LHCN-M2 (cell line): ENCODE data around the gene ASCC3. TPM values are rescaled to one million over a fixed set of nuclear protein-coding genes. Genes with fewer than 3 reads are reported as not detected.
"Not testable (repeated sequence)": the region's sequence is repeated elsewhere in the genome, so short reads cannot be mapped to it uniquely, and the experiment has no call there.

Experiments
- DNase-seq: peaks from one replicate; pipeline ENCODE4 v3.0.0-alpha.2; 2012; ENCODE audit warnings: low read depth
- total RNA-seq: library from RNA; depleted of rRNA; stranded (reverse); fragments of >200 nt; gene quantifications from 2 replicates; pipeline ENCODE4 v1.2.3, GENCODE V29; 2014

Gene ASCC3
- total RNA-seq, 1 experiment from 2014 or later, result 87.1 TPM

DNA sequence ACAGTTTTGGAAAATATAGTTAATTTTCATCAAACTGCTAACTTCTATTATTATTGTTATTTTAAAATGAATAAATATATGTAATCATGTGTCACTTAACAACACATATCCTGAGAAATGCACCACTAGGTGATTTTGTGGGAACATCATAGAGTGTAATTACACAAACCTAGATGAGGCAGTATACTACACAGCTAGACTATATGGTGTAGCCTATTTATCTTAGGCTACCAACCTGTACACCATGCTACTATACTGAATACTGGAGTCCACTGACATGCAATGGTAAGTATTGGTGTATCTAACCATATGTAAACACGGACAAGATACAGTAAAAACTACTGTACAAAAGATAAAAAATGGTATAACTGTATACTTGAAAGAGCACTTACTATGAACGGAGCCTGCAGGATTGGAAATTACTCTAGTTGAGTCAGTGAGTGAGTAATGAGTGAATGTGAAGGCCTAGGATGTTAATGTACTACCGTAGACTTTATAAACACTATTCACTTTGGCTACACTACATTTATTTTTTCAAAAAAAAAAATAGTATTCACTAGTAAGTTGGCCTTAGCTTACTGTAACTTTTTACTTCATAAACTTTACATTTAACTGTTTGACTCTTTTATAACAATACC lies 72.4 kb downstream of the ASCC3 start:
- DNase-seq, result peak; percentile 62

DNA sequence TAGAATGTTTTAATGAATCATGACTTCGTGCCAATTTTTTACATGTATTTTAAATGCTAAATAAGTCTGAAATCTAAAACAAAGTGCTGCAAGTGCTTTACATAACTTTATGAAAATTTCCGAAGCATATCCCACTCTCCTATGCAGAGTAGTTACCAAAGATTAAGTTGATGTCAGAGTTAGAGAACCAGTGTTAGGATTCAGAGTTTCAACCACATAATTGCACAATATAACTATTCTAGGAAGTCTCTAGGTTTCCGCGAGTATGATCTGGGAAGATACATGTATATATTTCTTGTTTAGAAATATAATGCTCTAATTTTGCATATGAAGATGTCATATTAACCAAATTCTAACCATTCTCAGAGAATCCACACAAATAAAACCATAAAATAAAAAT lies 74.8 kb downstream of the ASCC3 start:
- no peak for DNase-seq

DNA sequence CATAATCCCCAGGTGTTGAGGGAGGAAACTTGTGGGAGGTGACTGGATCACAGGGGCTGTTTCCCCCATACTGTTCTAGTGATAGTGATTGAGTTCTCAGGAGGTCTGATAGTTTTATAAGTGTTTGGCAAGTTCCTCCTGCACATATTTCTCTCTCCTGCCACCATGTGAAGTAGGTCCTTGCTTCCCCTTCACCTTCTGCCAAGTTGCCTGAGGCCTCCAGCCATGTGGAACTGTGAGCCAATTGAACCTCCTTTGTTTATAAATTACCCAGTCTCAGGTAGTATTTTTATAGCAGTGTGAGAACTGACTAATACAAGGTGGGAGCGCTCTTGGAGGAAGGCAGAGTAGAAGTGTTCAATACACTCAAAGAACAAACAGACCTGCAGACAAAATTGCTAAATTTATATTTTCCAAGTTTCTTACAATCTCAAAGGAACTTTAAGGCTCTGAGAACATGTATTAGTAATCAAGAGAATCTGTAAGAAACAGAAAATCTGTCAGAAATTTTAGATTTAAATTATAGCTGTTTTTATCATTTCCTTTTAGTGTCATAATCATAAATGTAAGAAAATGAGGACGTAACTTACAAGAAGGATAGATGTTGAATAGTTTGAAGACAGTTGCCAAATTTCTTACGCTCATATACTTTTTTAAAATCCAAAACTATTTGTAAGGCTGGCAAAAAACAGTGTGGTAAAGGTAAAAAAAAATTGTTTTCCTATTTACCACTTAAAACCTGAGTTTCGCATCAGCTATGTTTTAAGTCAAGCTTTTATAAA lies 77.7 kb downstream of the ASCC3 start:
- no peak for DNase-seq

GRCh38 chr6:100801036-100801435 lies 80.1 kb downstream of the ASCC3 start:
- no peak for DNase-seq

GRCh38 chr6:100796049-100796823 lies 84.9 kb downstream of the ASCC3 start:
- DNase-seq, result no peak

DNA sequence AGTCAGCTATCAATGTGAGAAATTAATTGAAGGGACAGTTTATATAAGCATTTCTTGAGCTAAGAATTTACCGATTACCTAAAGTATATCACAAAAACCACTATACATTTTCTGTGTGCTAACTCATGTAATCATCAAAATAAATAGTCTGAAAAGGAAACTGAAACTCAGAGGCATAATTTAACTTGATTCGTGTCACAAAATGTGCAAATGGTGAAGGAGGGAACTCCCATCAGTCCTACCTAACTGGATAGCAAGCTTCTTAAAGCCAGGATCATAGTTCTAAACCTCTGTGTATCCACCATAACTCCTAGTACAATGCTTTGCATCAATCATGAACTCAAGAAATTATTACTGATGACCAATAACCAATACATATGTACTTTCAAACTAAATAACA lies 91.0 kb downstream of the ASCC3 start:
- no peak for DNase-seq

GRCh38 chr6:100785982-100786381 lies 95.1 kb downstream of the ASCC3 start:
- DNase-seq, result no peak

GRCh38 chr6:100780648-100781047 lies 100.5 kb downstream of the ASCC3 start:
- DNase-seq, result no peak

GRCh38 chr6:100775667-100776066 lies 105.5 kb downstream of the ASCC3 start:
- DNase-seq, result no peak

GRCh38 chr6:100774681-100775080 lies 106.4 kb downstream of the ASCC3 start:
- no peak for DNase-seq

DNA sequence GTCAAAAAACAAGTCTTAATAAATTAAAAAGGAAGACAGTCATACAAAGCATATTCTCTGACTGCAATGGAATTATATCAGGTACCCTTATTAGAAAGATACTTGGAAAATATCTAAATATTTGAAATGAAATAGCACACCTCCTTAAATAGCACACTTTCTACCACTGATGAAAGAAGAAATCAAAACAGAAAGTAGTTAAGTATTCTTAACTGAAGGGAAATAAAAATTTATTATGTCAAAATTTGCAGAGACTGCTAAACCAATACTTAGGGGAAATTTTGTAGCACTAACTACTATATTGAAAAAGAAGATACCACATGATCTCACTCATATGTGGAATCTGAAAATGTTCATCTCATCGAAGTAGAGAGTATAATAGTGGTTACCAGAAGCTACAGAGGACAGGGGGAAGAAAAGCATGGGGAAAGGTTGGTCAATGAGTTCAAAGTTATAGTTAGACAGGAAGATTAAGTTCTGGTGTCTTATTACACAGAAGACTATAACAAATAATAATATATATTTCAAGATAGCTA lies 112.2 kb downstream of the ASCC3 start:
- no peak for DNase-seq

- no peak for DNase-seq
Measured at GRCh38 chr6:100763617-100764241, 117.4 kb downstream of the ASCC3 start.

DNA sequence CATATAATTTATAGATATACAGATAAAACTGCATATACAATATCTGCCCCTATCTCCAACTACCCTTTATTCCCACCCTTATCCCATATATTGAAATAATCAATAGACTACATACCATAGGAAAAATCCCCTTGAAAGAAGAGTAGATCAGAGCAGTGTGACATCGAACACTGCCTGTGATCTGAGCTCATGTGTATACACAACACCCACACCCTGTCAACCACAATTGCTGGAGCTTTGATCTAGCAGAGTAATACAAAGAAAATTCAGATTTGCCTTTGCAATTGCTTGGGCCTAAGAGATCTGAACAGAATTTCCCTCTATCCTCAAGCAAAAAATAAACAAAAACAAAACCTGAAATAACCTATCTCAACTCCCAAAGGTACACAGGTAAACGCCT lies 119.3 kb downstream of the ASCC3 start:
- no peak for DNase-seq

DNA sequence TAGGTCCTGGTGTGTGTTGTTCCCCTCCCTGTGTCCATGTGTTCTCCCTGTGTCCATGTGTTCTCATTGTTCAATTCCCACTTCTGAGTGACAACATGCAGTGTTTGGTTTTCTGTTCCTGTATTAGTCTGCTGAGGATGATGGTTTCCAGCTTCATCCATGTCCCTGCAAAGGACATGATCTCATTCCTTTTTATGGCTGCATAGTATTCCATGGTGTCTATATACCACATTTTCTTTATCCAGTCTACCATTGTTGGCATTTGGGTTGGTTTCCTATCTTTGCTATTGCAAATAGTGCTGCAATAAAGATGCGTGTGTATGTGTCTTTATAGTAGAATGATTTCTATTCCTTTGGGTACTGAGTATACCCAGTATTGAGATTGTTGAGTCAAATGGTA lies 122.7 kb downstream of the ASCC3 start:
- DNase-seq, result not testable (repeated sequence)

DNA sequence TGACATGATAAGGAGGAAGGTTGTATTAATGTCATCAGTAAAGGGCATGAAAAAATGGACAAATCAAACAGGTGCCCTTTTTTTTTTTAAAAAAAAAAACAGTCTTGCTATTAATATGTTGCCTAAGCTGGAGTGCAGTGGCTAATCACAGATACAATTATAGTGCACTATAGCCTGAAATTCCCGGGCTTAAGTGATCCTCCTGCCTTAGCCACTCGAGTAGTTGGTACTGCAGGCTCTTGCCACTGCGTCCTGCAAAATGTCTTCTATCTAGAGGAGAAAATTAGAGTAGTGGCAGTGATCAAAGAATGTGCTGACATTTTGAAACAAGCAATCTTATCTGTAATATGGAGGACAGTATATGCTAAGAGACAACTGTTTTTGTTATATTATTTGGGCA lies 127.7 kb downstream of the ASCC3 start:
- DNase-seq, result no peak

DNA sequence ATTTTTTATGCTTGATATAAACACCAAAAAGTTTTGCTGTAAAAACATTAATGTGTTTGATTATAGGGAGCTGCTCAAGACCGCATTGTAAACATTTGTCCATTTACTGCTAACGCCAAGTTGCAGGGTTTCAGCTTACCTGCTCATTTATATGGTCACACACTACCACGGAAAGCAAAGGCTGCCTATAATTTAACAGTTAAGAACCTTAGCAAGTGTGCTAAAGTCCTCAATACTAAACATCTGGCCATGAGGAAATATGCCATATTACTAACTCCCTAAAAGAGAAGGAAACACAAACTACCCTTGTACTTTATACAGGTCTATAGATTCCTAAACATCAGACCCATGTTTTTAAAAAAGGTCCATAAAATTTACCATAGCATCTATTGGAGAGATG lies 129.5 kb downstream of the ASCC3 start:
- no peak for DNase-seq

GRCh38 chr6:100745419-100746041 lies 135.6 kb downstream of the ASCC3 start:
- DNase-seq, result no peak

GRCh38 chr6:100740439-100740838 lies 140.7 kb downstream of the ASCC3 start:
- DNase-seq, result no peak

GRCh38 chr6:100737720-100738119 lies 143.4 kb downstream of the ASCC3 start:
- not testable (repeated sequence) for DNase-seq

- DNase-seq, result no peak
Measured at GRCh38 chr6:100731411-100731810, 149.7 kb downstream of the ASCC3 start.
